Activated naive CD4-positive, alpha-beta T cell (primary cell): Measurements from ENCODE around the gene SDE2.
"Not testable (repeated sequence)": the region's sequence is repeated elsewhere in the genome, so short reads cannot be mapped to it uniquely, and the experiment has no call there.

Experiments used
- DNase-seq, 4 experiments: peaks; one replicate each; lab custom pipeline; 2025; lab: John Stamatoyannopoulos, UW

The SDE2 gene

DNA sequence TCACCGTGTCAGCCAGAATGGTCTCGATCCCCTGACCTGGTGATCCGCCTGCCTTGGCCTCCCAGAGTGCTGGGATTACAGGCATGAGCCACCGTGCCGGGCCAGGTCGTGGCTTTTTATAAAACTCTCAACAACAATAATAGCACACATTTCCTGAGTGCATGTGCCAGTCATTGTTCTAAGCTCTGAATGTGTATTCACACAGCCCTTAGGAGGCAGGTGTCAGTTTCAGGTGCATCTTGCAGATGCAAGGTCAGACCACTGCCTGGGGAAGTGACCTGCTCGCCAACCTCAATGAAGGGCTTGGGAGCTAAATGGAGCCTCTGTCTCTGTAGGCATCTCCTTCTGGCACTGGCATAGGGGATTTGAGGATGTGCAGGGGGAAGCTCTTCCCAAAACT is 56.6 kb downstream of the SDE2 start:
- no peak for DNase-seq

DNA sequence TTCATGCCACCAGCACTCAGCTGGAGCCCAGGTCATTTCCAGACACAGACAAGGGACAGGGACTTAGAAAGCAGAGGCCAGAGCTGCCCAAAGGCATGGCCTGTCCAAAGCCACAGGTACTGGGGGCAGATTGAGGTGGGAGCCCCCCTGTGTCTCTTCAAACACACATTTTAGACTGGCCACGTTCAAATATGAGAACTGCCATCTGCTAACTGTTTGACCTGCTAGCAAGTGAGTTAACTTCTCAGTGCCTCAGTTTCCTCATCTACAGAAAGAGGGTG is 57.3 kb downstream of the SDE2 start:
- DNase-seq = no peak

DNA sequence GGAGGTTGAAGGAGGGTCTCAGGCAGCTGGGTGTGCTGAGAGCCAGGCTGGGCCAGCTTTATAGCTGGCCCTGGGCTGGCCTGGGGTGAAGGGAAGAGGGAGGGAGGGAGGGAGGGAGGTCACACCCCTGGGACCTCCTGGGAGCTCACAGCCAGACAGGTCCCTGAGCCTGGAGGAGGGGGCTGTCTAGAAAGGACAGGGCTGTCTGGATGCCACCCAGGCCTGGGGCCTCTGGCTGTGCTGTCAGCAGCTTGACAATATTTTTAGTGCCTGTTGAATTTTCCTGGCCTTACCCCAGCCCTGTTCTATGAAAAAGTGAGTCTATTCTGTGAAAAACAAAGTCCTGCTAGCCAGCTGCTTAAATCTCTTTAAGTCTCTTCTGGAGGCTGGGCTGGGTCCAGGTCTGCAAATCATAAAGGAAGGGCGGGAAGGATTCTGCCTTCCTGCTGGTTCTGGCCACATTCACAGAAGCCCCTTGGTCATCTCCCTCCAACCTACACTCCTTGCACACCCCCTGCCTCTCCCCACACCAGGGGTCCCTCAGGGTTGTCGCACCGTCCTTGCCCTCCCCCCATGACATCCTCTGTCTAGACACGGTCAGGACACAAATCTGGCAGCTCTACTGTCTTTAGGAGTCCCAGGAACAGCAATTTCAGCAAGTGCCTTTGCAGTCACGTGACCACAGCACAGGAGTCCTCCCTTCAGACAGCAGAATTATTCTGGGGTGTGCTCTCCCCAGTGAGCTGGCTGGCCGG is 57.8 kb downstream of the SDE2 start, which contains the start of gene LEFTY2:
TSS of gene LEFTY2 (minus strand) at position 34 of the 755 bp plus-strand sequence. CDS start 80 bp downstream, outside the sequence.
- DNase-seq = no peak

DNA sequence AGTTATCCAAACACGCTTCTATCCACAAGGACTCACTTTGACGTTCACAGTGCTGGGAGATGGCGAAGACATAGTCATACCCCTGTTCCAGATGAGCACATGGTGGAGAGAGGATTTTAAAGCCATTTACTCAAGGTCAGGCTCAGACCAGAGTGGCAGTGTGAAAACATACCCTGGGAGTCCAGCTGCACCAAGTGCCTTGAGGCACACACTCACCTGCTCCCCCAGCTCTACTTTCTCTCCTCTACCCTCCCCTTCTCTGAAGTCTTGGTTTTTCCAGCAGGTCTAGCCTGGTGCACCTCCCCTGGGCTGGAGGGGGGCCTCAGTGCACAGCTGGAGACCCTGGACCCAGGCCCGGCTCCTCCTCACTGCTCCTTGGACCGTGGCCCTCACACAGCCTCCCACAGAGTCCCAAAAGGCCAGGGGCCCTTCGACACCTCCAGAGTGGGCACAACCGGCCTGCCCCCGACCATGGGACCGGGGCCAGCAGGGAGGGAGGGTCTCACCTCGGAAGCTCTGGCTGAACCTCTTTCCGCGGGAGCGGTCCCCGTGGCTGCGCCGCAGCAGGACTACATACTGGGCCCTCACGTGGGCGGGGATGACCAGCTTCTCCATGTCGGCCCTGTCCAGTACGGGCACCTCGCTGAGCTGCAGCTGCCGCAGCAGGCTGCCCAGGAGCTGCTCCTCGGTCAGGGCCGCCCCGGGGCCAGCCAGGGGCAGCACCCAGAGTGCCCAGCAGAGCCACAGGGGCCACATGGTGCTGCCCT is 58.6 kb downstream of the SDE2 start:
- DNase-seq = no peak

DNA sequence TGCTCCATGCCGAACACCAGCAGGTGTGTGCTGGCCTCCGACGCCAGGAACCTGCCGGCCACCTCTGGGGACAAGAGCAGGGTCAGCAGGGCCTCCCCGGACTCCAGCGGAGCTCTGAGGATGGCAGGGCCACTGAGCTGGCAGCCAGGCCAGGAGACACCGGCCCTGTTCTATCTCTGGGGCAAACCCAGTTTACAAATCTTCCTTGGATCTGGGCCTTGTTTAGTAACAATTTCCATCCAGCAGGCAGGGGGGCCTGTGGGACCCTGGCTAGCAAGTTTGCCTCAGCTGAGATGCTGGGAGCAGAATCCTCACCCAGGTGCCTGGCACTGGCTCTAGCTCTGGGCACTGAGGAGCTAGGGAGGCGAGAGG is 59.2 kb downstream of the SDE2 start:
- not testable (repeated sequence) for DNase-seq

DNA sequence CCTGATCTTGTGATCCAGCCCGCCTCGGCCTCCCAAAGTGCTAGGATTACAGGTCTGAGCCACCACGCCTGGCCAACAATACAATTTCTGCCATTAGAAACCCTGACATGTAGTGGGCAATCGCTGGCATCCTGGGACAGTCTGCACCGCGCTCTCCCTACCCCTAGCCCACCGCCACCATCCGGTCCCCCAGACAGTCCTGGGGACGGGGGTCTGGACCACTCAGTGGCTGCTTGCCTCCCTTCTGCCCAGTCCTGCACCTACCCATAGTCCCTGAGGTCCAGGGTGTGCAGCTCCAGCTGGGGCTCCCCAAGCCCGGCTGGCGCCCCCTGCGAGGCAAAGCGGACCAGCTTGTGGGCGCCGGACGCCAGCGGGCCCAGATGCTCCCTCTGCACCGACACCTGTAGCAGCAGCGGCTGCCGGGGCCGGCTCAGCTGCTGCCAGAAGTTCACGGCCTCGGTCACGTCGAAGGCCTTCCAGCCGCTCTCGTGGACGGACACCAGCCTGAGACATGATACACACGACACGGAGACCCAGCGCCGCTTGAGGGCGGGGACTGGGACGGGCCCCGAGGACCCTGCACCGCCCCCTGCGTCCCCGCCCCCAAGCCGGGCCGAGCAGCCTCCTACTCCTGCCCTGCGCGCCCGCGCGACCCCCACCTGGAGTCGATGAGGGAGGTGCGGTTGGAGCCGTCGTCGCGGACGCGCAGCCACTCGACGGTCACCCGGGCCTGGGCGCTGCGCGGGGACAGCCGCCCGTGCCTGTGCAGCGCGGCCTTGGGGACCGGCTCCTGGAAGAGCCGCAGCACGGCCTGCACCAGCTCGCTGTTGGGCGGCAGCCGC is 59.8 kb downstream of the SDE2 start:
- DNase-seq = not testable (repeated sequence)

DNA sequence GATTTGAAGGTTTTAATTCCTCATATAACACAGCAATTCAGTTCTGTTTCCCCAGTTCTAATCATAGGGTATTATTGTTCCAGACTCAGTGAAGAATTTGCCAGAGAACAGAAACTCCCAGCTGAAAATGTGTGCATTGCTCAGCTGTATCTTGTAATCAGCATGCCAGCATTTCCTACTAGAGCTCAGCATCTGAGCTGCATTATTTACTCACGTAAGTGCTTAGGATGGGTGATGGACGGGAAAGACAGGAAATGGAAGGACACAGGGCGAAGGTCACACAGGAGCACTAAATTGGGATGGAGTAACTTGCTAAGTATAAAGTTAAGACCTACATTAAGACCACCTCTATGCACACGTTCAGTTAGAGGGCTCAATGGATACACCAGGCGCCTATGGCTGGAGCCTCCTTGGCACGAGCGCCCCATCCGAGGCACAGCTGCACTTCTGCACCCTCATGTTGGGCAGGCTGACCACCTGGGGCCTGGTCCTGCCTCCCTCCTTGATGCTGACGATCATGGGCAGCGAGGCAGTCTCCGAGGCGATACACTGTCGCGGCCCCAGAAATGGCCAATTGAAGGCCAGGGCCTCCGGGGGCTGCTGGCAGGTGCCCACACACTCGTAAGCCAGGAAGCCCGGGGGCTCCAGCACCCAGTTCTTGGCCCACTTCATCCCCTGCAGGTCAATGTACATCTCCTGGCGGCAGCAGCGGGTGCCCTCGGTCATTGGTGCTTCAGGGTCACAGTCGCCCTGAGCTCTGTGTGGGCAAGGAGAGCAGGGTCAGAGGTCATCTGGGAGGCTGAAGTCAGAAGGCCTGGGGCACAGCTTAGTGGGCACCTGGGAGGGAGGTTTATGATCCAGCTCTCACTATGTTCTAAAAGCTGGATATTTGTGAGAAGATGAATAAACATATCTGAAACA is 61.8 kb downstream of the SDE2 start:
- DNase-seq = no peak

DNA sequence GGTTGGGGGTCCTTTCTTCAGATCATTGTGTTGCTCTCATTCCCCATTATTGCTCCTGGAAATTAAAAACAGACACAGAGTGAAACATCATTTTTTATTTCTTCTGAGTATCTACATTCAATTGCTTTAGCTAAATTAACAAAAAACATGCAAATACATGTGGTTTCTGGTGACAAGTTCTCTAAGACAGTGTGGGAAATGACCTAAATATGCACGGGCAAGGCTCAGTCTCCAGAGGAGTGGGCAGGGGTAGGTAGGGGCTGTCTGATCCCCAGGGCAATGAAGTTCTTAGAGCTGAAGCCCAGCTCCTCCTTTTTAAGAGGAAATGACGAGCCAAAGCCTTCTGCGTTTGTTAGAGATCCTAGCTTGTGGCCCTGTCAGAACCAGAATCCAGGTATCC is 62.6 kb downstream of the SDE2 start:
- DNase-seq = no peak

DNA sequence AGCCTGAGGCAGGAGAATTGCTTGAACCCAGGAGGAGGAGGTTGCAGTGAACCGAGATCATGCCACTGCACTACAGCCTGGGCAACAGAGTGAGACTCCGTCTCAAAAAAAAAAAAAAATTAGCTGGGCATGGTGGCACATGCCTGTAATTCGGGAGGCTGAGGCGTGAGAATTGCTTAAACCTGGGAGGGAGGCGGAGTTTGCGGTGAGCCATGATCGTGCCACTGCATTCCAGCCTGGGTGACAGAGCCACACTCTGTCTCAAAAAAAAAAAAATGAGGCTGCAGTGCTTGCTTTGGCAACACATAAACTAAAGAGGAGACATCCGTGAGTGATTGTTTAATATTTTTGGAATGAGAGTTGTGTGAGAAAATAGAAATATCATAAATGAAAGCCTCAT is 63.1 kb downstream of the SDE2 start:
- DNase-seq = not testable (repeated sequence)

DNA sequence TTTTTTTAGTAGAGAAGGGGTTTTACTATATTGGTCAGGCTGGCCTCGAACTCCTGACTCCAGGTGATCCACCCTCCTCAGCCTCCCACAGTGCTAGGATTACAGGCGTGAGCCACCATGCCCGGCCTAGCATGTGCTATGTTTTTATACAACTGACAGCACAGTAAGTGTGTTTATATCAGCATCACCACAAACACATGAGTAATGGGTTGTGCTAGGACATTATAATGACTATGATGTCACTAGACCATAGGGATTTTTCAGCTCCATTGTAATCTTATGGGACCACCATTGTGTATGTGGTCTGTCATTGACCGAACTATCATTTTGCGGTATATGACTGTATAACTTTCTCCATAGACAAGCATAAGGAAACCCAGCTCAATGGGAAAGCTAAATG is 64.4 kb downstream of the SDE2 start:
- DNase-seq = no peak

DNA sequence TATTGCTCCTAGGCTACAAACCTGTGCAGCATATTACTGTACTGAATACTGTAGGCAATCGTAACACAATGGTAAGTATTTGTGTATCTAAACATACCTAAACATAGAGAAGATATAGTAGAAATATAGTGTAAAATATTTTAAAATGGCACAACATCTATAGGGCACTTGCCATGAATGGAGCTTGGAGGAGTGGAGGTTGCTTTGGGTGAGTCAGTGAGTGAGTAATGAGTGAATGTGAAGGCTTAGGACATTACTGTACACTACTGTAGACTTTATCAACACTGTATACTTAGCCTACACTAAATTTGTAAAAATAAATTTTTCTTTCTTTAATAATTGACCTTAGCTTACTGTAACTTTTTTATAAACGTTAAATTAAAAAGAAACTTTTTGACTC is 66.1 kb downstream of the SDE2 start:
- DNase-seq = no peak
